ENCODE measurements around the gene LATS1. TPM values are rescaled to one million over a fixed set of nuclear protein-coding genes. Genes with fewer than 3 reads are reported as not detected.

Gene LATS1
- total and polyA plus RNA-seq, 10 of the 15 experiments (the other 5 are each of a cell fraction or from before 2014, with no cell fraction given), result 2.1 to 15.6 (median 11.0) TPM

DNA sequence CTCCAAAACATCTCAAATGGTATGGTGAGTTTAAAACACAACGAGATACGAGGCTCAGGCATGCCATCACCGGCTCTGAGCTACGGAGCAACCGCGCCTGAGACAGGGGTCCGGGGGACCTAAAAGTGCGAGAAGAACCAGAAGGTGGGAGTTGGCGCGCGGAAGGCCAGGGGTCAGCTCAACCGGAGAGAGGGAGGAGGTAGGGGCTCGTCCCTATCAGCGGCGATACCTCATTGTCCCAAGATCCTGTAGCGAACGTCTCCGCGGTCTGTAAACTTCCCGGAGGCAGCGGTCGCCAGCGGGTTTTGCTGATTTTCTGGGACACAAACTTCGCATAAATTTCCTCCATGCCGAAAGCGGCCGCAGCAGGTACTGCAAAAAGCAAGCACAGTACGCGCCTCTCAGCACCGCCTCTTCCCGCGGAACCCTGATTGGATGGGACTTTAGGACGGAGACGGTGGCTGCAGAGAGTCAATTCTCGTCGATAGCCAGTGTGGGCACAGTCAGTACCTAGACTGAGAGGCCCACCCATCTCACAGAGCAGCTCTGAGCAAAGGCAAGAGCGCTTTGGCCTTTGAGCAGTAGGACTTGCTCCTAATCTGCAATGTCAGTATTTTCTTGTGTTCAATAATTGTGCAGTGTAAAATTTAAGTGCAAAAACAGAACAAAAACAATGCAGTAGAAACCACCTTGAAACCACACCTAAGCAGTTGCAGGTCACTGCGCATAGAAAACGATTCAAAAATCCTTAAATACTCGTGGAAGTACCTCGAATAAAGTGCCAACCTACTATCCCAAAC lies 28.4 kb upstream of the LATS1 start, which contains the start of gene NUP43 (continued):
- TF ChIP-seq TCF3 (IDR thresholded peaks at IDR 0.05; ENCODE audit: borderline replicate concordance, insufficient read depth, low read depth, low read length) (no peak), MYC (IDR thresholded peaks at IDR 0.05; ENCODE audit: insufficient read depth, insufficient read length, insufficient replicate concordance, low read length, severe bottlenecking) (no peak), TAF1 (IDR thresholded peaks at IDR 0.05; ENCODE audit: borderline replicate concordance, low read depth, low read length) (peak; percentile 38; the same call in 1 of the 2 replicates), CTCF (IDR thresholded peaks at IDR 0.05 in 2 of 3, conservative IDR thresholded peaks at IDR 0.05 in 1 of 3; ENCODE audit: control insufficient read depth in 2 of 3, extremely low read depth in 1 of 3, insufficient read depth in 1 of 3, low read depth in 3 of 3, low read length in 3 of 3) (peak in 2 of 3 experiments; percentile 49 to 54; a peak in 5 of 6 replicates), ZSCAN29 (IDR thresholded peaks at IDR 0.05) (no peak), SP1 (IDR thresholded peaks at IDR 0.05; ENCODE audit: low read depth, low read length) (peak; percentile 86), SIN3A (IDR thresholded peaks at IDR 0.05; ENCODE audit: low read depth, low read length) (peak; percentile 93), HDGF (IDR thresholded peaks at IDR 0.05) (0 out of 2 replicates have a peak, but pooled peaks have one; percentile 33), CHD2 (IDR thresholded peaks at IDR 0.05; ENCODE audit: borderline replicate concordance, low read depth, low read length) (peak; percentile 75)
- TF ChIP-seq, protein P1, sequence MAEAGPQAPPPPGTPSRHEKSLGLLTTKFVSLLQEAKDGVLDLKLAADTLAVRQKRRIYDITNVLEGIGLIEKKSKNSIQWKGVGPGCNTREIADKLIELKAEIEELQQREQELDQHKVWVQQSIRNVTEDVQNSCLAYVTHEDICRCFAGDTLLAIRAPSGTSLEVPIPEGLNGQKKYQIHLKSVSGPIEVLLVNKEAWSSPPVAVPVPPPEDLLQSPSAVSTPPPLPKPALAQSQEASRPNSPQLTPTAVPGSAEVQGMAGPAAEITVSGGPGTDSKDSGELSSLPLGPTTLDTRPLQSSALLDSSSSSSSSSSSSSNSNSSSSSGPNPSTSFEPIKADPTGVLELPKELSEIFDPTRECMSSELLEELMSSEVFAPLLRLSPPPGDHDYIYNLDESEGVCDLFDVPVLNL (IDR thresholded peaks at IDR 0.05; ENCODE audit: low read depth, low read length), result peak; percentile 81
- TF ChIP-seq, protein P2, sequence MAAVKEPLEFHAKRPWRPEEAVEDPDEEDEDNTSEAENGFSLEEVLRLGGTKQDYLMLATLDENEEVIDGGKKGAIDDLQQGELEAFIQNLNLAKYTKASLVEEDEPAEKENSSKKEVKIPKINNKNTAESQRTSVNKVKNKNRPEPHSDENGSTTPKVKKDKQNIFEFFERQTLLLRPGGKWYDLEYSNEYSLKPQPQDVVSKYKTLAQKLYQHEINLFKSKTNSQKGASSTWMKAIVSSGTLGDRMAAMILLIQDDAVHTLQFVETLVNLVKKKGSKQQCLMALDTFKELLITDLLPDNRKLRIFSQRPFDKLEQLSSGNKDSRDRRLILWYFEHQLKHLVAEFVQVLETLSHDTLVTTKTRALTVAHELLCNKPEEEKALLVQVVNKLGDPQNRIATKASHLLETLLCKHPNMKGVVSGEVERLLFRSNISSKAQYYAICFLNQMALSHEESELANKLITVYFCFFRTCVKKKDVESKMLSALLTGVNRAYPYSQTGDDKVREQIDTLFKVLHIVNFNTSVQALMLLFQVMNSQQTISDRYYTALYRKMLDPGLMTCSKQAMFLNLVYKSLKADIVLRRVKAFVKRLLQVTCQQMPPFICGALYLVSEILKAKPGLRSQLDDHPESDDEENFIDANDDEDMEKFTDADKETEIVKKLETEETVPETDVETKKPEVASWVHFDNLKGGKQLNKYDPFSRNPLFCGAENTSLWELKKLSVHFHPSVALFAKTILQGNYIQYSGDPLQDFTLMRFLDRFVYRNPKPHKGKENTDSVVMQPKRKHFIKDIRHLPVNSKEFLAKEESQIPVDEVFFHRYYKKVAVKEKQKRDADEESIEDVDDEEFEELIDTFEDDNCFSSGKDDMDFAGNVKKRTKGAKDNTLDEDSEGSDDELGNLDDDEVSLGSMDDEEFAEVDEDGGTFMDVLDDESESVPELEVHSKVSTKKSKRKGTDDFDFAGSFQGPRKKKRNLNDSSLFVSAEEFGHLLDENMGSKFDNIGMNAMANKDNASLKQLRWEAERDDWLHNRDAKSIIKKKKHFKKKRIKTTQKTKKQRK (IDR thresholded peaks at IDR 0.05; ENCODE audit: low read depth, low read length), result no peak
- TF ChIP-seq, protein P3, sequence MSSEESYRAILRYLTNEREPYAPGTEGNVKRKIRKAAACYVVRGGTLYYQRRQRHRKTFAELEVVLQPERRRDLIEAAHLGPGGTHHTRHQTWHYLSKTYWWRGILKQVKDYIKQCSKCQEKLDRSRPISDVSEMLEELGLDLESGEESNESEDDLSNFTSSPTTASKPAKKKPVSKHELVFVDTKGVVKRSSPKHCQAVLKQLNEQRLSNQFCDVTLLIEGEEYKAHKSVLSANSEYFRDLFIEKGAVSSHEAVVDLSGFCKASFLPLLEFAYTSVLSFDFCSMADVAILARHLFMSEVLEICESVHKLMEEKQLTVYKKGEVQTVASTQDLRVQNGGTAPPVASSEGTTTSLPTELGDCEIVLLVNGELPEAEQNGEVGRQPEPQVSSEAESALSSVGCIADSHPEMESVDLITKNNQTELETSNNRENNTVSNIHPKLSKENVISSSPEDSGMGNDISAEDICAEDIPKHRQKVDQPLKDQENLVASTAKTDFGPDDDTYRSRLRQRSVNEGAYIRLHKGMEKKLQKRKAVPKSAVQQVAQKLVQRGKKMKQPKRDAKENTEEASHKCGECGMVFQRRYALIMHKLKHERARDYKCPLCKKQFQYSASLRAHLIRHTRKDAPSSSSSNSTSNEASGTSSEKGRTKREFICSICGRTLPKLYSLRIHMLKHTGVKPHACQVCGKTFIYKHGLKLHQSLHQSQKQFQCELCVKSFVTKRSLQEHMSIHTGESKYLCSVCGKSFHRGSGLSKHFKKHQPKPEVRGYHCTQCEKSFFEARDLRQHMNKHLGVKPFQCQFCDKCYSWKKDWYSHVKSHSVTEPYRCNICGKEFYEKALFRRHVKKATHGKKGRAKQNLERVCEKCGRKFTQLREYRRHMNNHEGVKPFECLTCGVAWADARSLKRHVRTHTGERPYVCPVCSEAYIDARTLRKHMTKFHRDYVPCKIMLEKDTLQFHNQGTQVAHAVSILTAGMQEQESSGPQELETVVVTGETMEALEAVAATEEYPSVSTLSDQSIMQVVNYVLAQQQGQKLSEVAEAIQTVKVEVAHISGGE (CRISPR knock-in tag; IDR thresholded peaks at IDR 0.05), result no peak
- TF ChIP-seq, protein P4, sequence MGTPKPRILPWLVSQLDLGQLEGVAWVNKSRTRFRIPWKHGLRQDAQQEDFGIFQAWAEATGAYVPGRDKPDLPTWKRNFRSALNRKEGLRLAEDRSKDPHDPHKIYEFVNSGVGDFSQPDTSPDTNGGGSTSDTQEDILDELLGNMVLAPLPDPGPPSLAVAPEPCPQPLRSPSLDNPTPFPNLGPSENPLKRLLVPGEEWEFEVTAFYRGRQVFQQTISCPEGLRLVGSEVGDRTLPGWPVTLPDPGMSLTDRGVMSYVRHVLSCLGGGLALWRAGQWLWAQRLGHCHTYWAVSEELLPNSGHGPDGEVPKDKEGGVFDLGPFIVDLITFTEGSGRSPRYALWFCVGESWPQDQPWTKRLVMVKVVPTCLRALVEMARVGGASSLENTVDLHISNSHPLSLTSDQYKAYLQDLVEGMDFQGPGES (IDR thresholded peaks at IDR 0.05), result no peak

Measured in GM12878 (cell line).